ENCODE measurements around the gene MCOLN1.
"Not testable (repeated sequence)": the region's sequence is repeated elsewhere in the genome, so short reads cannot be mapped to it uniquely, and the experiment has no call there.

Gene MCOLN1

GRCh38 chr19:7524992-7525739 lies 2.7 kb downstream of the MCOLN1 start:
- no peak for DNase-seq (ENCODE audit: low read depth in 2 of 2)

GRCh38 chr19:7526059-7526929 lies 3.9 kb downstream of the MCOLN1 start:
- DNase-seq (ENCODE audit: low read depth in 2 of 2) = no peak

GRCh38 chr19:7527516-7528191 lies 5.2 kb downstream of the MCOLN1 start:
- no peak for DNase-seq (ENCODE audit: low read depth in 2 of 2)

- no peak for DNase-seq (ENCODE audit: low read depth in 2 of 2)
Observed at GRCh38 chr19:7528192-7528519, 5.7 kb downstream of the MCOLN1 start.

- no peak for DNase-seq (ENCODE audit: low read depth in 2 of 2)
Observed at GRCh38 chr19:7528522-7529245, 6.3 kb downstream of the MCOLN1 start.

- DNase-seq (ENCODE audit: low read depth in 2 of 2) = no peak
Observed at GRCh38 chr19:7529246-7529600, 6.8 kb downstream of the MCOLN1 start.

GRCh38 chr19:7529610-7530490 lies 7.4 kb downstream of the MCOLN1 start:
- DNase-seq (ENCODE audit: low read depth in 2 of 2) = no peak

GRCh38 chr19:7533281-7533885 lies 11.0 kb downstream of the MCOLN1 start:
- no peak for DNase-seq (ENCODE audit: low read depth in 2 of 2)

- DNase-seq (ENCODE audit: low read depth in 2 of 2) = peak; percentile 69 to 70
Observed at GRCh38 chr19:7533925-7534480, 11.6 kb downstream of the MCOLN1 start.

GRCh38 chr19:7534531-7535046 lies 12.2 kb downstream of the MCOLN1 start:
- peak in 1 of 2 experiments; percentile 39 for DNase-seq (ENCODE audit: low read depth in 2 of 2)

- DNase-seq (ENCODE audit: low read depth in 2 of 2) = peak; percentile 85 to 92
Observed at GRCh38 chr19:7535047-7535997, 12.9 kb downstream of the MCOLN1 start, which contains the start of gene PNPLA6. PNPLA6 (plus strand) TSS chr19:7535717; CDS start chr19:7535789, 72 bp downstream.

GRCh38 chr19:7535998-7536695 lies 13.7 kb downstream of the MCOLN1 start:
- no peak for DNase-seq (ENCODE audit: low read depth in 2 of 2)

- DNase-seq (ENCODE audit: low read depth in 2 of 2) = not testable (repeated sequence)
Observed at GRCh38 chr19:7538990-7539389, 16.6 kb downstream of the MCOLN1 start.

- DNase-seq (ENCODE audit: low read depth in 2 of 2) = no peak
Observed at GRCh38 chr19:7539827-7540425, 17.5 kb downstream of the MCOLN1 start.

- DNase-seq (ENCODE audit: low read depth in 2 of 2) = peak in 1 of 2 experiments; percentile 38
Observed at GRCh38 chr19:7540761-7541474, 18.5 kb downstream of the MCOLN1 start.

GRCh38 chr19:7541475-7541824 lies 19.0 kb downstream of the MCOLN1 start:
- DNase-seq (ENCODE audit: low read depth in 2 of 2) = no peak
